Spleen (tissue), 11 donors: Measurements from ENCODE around the gene TBC1D22A. TPM values are rescaled to one million over a fixed set of nuclear protein-coding genes. Genes with fewer than 3 reads are reported as not detected.
A peak's percentile ranks its signal among the peaks of the same experiment; 100 is the strongest.
"Not testable (repeated sequence)": the region's sequence is repeated elsewhere in the genome, so short reads cannot be mapped to it uniquely, and the experiment has no call there.

Source experiments
- DNase-seq: peaks from one replicate; pipeline ENCODE4 v3.0.0-alpha.2; 2020
- H3K27ac ChIP-seq, 8 donors: fragments of 200-600 bp; sonication (generic) in 7 of 8; 1 replicate in 4 of 8; 2 replicates in 4 of 8; pipeline versions ENCODE4 v1.5.0 to v1.8.0; 2016 to 2021; ENCODE audit warnings: inconsistent platforms in 4 of 8, mild to moderate bottlenecking in 4 of 8, moderate library complexity in 1 of 8
- H3K27me3 ChIP-seq, 7 donors: fragments of 200-600 bp; sonication (generic) in 6 of 7; replicated peaks in 1 of 7; 1 replicate in 4 of 7; 2 replicates in 3 of 7; pipeline versions ENCODE4 v1.5.0 to v1.8.0; 2016 to 2021; ENCODE audit warnings: inconsistent platforms in 3 of 7, mild to moderate bottlenecking in 1 of 7
- H3K36me3 ChIP-seq, 6 donors: fragments of 200-600 bp; sonication (generic) in 5 of 6; 1 replicate in 4 of 6; 2 replicates in 2 of 6; pipeline versions ENCODE4 v1.5.0 to v1.8.0; 2016 to 2021; ENCODE audit warnings: inconsistent platforms in 2 of 6
- H3K4me1 ChIP-seq, 6 donors: fragments of 200-600 bp; sonication (generic) in 5 of 6; 1 replicate in 3 of 6; 2 replicates in 3 of 6; pipeline versions ENCODE4 v1.5.0 to v1.8.0; 2016 to 2021; ENCODE audit warnings: inconsistent platforms in 3 of 6
- H3K4me3 ChIP-seq, 8 donors: fragments of 200-600 bp; sonication (generic) in 7 of 8; 1 replicate in 4 of 8; 2 replicates in 4 of 8; pipeline versions ENCODE4 v1.5.0 to v1.8.0; 2016 to 2021; ENCODE audit warnings: inconsistent platforms in 4 of 8, mild to moderate bottlenecking in 4 of 8, moderate library complexity in 2 of 8
- H3K9me3 ChIP-seq, 8 donors: fragments of 200-600 bp; sonication (generic) in 7 of 8; 1 replicate in 4 of 8; 2 replicates in 4 of 8; pipeline versions ENCODE4 v1.5.0 to v1.8.0; 2016 to 2021; ENCODE audit warnings: inconsistent platforms in 4 of 8
- POLR2A ChIP-seq, 3 donors: fragments of 450-650 bp; IDR thresholded peaks; one replicate each; pipeline ENCODE4 v1.5.1; 2017; ENCODE audit warnings: antibody characterized with exemption in 3 of 3, mild to moderate bottlenecking in 1 of 3
- POLR2AphosphoS5 ChIP-seq, 3 donors: sonication (generic); formaldehyde crosslinking; IDR thresholded peaks; one replicate each; pipeline ENCODE4 v1.5.1; 2017; ENCODE audit warnings: antibody characterized with exemption in 3 of 3
- WGBS, 5 donors: extraction: QIAGEN DNeasy Blood & Tissue Kit in 3 of 5; methylation state at CpG; one replicate each; pipeline versions ENCODE4 v1.1.5 to v1.1.7; 2013 to 2018; 5-methylcytosine and 5-hydroxymethylcytosine counted together
- intact Hi-C: fragments of 100-400 bp; cut with DNase I; formaldehyde crosslinking; loops from one replicate; pipeline ENCODE4 v1.15.0; 2023; ENCODE audit warnings: low total_unique reads
- polyA plus RNA-seq, 3 donors: library from polyadenylated mRNA; stranded (reverse); fragments of 200-250 nt; gene quantifications; one replicate each; pipeline ENCODE4 v1.2.1, GENCODE V29; 2013
- total RNA-seq, 7 donors: library from RNA; depleted of rRNA in 3 of 7; stranded (reverse); fragments of >200 nt in 3 of 7; fragmentation: NEBNext Ultra II Directional in 4 of 7; extraction: Animal tissue kit (Norgen Biotek cat#: 25700) in 4 of 7; gene quantifications; one replicate each; pipeline versions ENCODE4 v1.1.0 to v1.2.1, GENCODE V29; 2016 to 2021
- TF ChIP-seq, protein P1 (sequence below), 11 experiments: fragments of 200-600 bp in 7 of 11; fragments of 450-650 bp in 4 of 11; sonication (generic) in 4 of 11; IDR thresholded peaks in 8 of 11; conservative IDR thresholded peaks in 3 of 11; 1 replicate in 7 of 11; 2 replicates in 4 of 11; pipeline versions ENCODE4 v1.4.0 to v1.8.0; 2016 to 2021; ENCODE audit warnings: antibody characterized with exemption in 11 of 11, inconsistent platforms in 4 of 11, mild to moderate bottlenecking in 1 of 11
- donor health status: healthy with polysubstance abuse.
- donor health status: DM: no; HTN: no; CAD: no; lungs with moderate emphysema.
- donor health status: DM: no; HTN: no; CAD: no.
- donor health status: Bipolar disorder and iron deficiency.
- donor health status: healthy.
- donor health status: DM: no; HTN: no; CAD: no.
- donor health status: DM: yes; HTN: yes; CAD: no.

TBC1D22A gene
- total and polyA plus RNA-seq, 10 donors, result 17.2 to 66.9 (median 49.6) TPM

DNA sequence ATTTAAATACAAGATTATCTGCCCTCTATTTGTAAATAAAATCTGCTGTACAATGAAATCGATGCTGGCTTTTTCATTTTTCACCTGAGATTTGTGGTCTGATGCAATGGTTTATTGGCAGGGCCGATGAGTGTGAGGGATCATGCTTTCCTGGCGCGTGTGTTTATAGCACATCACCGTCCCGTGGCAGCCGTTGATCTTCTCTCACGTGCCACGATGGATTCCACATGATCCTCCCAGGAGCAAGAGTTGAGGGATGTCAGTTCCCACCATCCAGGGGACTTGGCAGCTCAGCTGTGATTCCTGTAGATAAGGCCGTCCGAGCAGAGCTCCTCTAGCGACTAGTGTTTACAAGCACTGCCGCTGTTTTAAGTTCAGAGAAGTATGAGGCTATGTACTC, 213.7 kb downstream of the TBC1D22A start:
- TF ChIP-seq POLR2A (IDR thresholded peaks at IDR 0.05) (no peak), POLR2AphosphoS5 (IDR thresholded peaks at IDR 0.05) (no peak)
- TF ChIP-seq, protein P1, sequence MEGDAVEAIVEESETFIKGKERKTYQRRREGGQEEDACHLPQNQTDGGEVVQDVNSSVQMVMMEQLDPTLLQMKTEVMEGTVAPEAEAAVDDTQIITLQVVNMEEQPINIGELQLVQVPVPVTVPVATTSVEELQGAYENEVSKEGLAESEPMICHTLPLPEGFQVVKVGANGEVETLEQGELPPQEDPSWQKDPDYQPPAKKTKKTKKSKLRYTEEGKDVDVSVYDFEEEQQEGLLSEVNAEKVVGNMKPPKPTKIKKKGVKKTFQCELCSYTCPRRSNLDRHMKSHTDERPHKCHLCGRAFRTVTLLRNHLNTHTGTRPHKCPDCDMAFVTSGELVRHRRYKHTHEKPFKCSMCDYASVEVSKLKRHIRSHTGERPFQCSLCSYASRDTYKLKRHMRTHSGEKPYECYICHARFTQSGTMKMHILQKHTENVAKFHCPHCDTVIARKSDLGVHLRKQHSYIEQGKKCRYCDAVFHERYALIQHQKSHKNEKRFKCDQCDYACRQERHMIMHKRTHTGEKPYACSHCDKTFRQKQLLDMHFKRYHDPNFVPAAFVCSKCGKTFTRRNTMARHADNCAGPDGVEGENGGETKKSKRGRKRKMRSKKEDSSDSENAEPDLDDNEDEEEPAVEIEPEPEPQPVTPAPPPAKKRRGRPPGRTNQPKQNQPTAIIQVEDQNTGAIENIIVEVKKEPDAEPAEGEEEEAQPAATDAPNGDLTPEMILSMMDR (IDR thresholded peaks at IDR 0.05 in 8 of 11, conservative IDR thresholded peaks at IDR 0.05 in 3 of 11), result no peak
- peaks cover 4 to 87% (median 39%) of the 10 kb centered on the region in 6 donors for H3K36me3 ChIP-seq
- 93 to 98% (median 97%) methylated on average over 13 of the region's 13 CpGs for WGBS, 5 donors

DNA sequence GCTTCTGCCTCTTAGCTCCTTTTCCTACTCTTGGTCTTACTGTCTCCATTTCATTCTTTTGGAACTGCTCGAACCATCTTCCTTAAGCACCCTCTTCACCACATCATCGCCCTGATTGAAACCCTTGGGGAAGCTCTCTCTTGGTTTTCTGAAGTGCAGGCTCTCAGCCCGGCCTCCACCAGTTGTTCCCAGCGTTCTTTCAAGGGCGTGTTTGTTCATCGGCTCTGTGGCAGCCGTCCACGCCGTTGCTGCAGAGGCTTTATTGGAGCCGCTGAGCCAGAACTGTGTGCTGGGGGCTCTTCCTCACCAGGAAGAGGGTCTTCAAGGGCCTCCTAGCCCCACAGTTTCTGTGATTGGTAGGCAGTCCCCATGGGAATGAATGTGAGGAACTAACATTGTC, 214.1 kb downstream of the TBC1D22A start:
- 94 to 99% (median 97%) methylated on average over 10 of the region's 10 CpGs for WGBS, 5 donors
- DNase-seq, result no peak
- H3K27me3 ChIP-seq, result no peaks in the 10 kb centered on the region
- intact Hi-C loops, result no loop called here
- H3K9me3 ChIP-seq, result no peaks in the 10 kb centered on the region
- H3K36me3 ChIP-seq, result peaks cover 4 to 91% (median 39%) of the 10 kb centered on the region in 6 donors
- H3K27ac ChIP-seq, result no peak overlapping the region
- TF ChIP-seq, protein P1 (IDR thresholded peaks at IDR 0.05 in 8 of 11, conservative IDR thresholded peaks at IDR 0.05 in 3 of 11), result no peak
- peak in 1 of 3 donors; percentile 11 for TF ChIP-seq POLR2AphosphoS5 (IDR thresholded peaks at IDR 0.05)
- no peak for TF ChIP-seq POLR2A (IDR thresholded peaks at IDR 0.05)
- peaks cover 0 to 14% (median 9%) of the 10 kb centered on the region in 6 donors for H3K4me1 ChIP-seq
- no peak overlapping the region for H3K4me3 ChIP-seq

More for the DNA sequence above, 213.7 kb downstream of the TBC1D22A start:
- no peak for DNase-seq
- Histone ChIP-seq H3K27ac (no peak overlapping the region), H3K4me1 (peaks cover 0 to 18% (median 14%) of the 10 kb centered on the region in 6 donors), H3K4me3 (no peak overlapping the region), H3K27me3 (no peaks in the 10 kb centered on the region), H3K9me3 (no peaks in the 10 kb centered on the region)
- intact Hi-C loops, result no loop called here

DNA sequence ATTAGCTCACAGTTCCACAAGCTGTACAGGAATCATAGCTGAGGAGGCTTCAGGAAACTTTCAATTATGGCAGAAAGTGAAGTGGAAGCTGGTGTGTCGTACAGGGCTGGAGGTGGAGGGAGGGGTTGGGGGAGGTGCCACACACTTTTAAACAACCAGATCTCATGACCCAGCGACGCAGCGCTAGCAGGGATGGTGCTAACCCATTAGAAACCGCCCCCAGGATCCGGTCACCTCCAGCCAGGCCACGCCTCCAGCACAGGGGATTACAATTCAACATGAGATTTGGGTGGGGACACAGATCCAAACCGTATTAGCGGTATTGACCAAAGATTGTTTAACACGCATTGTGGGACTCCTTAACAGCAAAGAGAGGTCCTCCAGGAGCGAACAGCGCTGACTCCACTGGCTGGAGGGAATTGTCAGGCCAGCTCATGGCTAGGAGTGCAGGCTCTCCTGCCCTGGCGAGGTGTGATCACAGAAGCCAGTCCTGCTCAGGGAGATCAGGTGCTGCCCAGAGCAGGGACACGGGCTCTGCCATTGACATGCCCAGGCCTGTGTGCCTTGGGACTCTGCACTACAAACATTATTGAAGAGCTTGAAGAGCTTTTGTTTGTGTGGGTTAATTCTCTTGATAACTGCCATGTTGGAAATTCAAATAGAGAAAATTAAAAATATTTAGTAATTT, 215.3 kb downstream of the TBC1D22A start:
- Histone ChIP-seq H3K4me3 (no peak overlapping the region), H3K36me3 (peaks cover 4 to 92% (median 37%) of the 10 kb centered on the region in 6 donors)

DNA sequence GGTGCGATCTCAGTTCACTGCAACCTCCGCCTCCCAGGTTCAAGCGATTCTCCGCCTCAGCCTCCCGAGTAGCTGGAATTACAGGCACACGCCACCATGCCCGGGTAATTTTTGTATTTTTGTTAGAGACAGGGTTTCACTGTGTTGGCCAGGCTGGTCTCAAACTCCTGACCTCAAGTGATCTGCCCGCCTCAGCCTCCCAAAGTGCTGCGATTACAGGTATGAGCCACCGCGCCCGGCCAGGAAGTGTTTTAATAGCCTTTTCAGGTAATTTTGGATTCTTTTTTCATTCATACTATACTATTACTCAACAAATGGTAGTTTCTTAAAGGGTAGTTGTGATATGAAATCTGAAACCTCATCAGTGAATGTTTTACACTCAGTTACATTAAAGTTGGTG, 216.2 kb downstream of the TBC1D22A start:
- H3K9me3 ChIP-seq, DNase-seq, H3K4me3 ChIP-seq, intact Hi-C loops, H3K4me1 ChIP-seq, H3K27me3 ChIP-seq, H3K27ac ChIP-seq: not testable (repeated sequence)
- peaks cover 4 to 87% (median 34%) of the 10 kb centered on the region in 6 donors for H3K36me3 ChIP-seq
- 96 to 99% (median 97%) methylated on average over 12 of the region's 12 CpGs for WGBS, 5 donors

More for the DNA sequence above, 215.3 kb downstream of the TBC1D22A start:
- DNase-seq, result no peak
- WGBS, 5 donors, result 97 to 98% (median 97%) methylated on average over 14 of the region's 14 CpGs
- H3K27ac ChIP-seq, result no peak overlapping the region
- H3K4me1 ChIP-seq, result peaks cover 0 to 3% (median 0%) of the 10 kb centered on the region in 6 donors
- H3K9me3 ChIP-seq, result no peaks in the 10 kb centered on the region
- no peak for TF ChIP-seq POLR2A (IDR thresholded peaks at IDR 0.05)
- no peak for TF ChIP-seq POLR2AphosphoS5 (IDR thresholded peaks at IDR 0.05)
- TF ChIP-seq, protein P1 (IDR thresholded peaks at IDR 0.05 in 8 of 11, conservative IDR thresholded peaks at IDR 0.05 in 3 of 11), result no peak
- intact Hi-C loops, result no loop called here
- H3K27me3 ChIP-seq, result no peaks in the 10 kb centered on the region
